ENCODE measurements around the gene SLC12A9.

SLC12A9 gene

DNA sequence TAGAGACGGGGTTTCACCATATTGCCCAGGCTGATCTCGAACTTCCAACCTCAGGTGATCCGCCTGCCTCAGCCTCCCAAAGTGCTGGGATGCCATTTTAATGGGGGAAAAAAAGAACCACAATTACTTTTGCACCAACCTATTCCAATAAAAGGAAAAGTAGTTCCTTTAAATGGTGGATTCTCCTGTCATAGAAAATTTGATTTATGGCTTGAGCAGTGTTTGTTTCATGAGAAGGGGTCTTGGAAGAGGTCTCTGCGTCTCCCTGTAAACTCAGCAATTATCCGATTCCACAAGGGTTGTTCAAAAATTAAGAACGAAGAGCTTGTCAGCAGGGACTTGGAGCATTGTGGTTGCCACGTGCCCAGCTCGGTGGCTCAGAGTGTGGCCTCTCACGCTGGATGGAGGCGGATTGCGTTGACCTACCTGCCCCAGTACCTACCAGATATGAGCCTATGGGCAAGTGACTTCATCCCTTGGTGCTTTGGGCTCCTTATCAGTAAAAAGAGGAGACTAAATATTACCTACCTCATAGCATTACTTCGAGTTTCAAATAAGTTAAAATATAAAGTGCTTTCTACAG, 11.8 kb downstream of the SLC12A9 start:
- DNase-seq, result no peak

DNA sequence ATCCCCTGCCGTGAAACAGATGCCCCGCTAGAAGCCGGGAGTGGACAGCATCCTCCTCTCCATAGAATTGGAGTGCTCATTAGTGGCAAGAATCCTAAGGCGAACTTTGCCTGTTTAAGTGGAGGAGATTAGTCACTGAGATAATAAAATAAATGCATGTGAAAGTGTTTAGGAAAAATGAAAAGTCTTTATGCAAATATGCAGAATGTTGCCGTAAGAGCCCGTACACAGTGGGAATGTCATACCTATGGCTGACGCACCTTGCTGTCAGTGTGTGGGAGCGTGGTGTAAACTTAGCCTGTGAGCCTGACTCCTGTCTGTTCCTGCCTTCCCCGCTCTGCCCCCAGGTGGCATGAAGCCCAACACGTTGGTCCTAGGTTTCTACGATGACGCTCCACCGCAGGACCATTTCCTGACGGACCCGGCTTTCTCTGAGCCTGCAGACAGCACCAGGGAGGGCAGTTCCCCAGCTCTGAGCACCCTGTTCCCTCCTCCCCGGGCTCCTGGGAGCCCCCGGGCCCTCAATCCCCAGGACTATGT, 12.9 kb downstream of the SLC12A9 start:
- no peak for DNase-seq

DNA sequence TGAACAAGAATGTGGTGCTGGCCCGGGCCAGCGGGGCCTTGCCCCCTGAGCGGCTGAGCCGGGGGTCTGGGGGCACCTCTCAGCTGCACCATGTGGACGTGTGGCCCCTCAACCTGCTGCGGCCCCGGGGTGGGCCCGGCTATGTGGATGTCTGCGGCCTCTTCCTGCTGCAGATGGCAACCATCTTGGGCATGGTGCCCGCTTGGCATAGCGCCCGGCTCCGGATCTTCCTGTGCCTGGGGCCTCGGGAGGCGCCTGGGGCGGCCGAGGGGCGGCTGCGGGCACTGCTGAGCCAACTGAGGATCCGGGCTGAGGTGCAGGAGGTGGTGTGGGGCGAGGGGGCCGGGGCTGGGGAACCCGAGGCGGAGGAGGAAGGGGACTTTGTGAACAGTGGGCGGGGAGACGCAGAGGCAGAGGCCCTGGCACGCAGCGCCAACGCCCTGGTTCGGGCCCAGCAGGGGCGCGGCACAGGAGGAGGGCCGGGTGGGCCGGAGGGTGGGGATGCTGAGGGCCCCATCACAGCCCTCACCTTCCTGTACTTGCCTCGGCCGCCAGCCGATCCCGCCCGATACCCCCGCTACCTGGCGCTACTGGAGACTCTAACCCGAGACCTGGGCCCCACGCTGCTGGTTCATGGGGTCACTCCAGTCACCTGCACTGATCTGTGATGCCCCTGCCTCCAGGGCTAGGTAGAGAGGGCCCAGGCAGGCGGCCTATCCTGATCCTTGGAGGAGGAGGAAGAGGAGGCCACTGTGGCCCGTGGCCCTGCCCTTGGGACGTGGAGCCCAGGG, 13.6 kb downstream of the SLC12A9 start:
- DNase-seq, result peak; percentile 47 to 89

DNA sequence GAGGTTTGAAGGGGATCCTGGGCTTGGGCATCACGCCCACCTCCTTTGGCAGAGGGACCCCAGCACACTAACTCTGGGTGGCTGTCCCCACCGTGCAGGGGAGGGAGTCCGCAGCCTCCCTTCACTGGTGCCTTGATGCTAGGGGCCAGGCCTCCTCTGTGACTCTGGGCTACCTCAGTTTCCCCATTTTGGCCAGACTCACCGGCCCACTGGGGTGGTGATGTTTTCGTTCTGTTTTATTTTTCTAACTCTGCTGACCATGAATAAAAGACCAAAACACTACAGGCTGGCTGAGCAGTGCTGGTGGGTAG, 14.2 kb downstream of the SLC12A9 start:
- no peak for DNase-seq

DNA sequence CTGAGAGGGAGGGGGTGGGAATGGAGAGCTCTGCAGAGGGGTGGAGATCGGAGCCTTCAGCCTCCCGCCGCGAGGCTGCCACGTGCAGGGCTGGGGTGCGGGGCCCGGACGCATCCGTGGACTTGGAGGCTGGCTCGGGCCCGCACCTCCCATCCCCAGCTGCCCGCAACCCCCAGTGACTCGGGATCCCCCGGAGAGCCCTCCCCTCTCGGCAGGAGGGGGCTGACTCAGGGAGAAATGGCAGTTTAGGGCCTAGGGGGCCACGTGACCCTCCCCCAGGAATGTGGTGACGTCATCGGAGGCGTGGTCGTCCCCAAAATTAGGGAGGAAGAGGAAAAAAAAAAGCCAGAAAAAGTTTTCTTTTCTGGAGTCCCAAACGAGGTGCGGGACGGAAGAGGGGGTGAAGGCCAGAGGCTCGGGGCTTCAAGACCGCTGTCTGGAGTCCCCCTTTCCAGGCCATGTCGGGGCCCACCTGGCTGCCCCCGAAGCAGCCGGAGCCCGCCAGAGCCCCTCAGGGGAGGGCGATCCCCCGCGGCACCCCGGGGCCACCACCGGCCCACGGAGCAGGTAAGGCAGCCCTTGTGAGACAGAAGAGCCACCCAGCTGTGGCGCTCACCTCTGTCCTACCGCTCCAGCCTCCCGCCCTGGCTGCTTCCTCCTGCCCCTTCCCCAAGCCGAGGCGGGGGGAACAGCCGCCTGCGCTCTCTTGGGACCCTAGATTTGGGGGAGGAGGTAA, 14.7 kb downstream of the SLC12A9 start, which contains the start of gene TRIP6:
Gene TRIP6 (plus strand): TSS at position 348 of the 736 bp plus-strand sequence. CDS start 111 bp downstream, at position 459.
- DNase-seq, result no peak

DNA sequence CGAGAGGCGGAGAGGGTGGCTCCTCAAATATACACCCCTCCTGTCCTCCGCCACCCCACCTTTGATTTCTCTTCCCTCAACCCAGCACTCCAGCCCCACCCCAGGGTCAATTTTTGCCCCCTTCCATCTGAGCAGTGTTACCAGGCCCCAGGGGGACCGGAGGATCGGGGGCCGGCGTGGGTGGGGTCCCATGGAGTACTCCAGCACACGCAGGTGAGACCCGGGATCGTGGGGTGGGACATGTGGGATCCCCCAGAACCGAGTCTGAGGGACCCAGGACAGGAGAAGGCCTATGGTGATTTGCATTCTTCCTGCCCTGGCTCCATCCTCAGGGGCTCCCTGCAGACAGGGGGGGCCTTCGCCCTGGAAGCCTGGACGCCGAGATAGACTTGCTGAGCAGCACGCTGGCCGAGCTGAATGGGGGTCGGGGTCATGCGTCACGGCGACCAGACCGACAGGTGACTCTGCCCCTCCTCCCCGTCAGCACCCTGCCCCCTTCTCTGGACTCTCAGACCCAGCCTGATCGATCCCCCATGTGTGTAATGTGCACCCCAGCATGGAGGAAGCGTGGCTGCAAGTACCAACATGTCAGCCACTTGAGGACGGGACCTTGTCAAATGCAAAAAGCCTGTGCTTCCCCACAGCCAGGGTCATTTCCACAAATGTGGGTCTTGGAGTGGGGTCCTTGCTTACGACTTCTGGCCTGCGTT, 15.4 kb downstream of the SLC12A9 start:
- no peak for DNase-seq

DNA sequence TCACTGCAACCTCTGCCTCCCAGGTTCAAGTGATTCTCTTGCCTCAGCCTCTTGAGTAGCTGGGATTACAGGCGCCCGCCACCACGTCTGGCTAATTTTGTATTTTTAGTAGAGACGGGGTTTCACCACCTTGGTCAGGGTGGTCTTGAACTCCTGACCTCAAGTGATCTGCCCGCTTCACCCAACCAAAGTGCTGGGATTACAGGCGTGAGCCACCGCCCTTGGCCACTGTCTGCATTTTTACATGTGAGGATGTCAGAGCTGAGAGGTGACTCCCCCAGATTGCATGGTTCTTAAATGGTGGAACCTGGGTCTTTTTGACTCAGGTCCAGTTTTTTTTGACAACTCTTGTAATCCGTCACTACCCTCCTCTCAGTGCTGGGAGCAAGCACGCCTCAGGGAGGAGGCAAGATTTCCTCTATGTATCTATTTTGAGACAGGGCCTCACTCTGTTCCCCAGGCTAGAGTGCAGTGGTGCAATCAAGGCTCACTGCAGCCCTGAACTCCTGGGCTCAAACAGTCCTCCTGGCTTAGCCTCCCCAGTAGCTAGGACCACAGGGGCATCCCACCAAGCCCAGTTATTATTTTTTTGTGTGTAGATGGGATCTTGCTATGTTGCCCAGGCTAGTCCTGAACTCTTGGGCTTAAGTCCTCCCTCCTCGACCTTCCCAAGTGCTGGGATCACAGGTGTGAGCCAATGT, 21.2 kb downstream of the SLC12A9 start:
- DNase-seq, result no peak

DNA sequence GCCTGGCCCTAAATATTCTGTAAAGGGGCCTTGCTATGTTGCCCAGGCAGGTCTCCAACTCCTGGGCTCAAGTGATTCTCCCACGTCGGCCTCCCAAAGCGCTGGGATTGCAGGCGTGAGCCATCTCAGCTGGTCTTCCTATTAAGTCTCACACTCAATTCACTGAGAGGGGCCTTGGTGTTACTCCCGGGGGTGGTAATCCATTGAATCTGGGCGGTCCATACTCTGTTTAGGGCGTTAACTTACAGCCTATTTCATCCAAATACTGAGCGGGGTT, 21.7 kb downstream of the SLC12A9 start:
- DNase-seq, result no peak

DNA sequence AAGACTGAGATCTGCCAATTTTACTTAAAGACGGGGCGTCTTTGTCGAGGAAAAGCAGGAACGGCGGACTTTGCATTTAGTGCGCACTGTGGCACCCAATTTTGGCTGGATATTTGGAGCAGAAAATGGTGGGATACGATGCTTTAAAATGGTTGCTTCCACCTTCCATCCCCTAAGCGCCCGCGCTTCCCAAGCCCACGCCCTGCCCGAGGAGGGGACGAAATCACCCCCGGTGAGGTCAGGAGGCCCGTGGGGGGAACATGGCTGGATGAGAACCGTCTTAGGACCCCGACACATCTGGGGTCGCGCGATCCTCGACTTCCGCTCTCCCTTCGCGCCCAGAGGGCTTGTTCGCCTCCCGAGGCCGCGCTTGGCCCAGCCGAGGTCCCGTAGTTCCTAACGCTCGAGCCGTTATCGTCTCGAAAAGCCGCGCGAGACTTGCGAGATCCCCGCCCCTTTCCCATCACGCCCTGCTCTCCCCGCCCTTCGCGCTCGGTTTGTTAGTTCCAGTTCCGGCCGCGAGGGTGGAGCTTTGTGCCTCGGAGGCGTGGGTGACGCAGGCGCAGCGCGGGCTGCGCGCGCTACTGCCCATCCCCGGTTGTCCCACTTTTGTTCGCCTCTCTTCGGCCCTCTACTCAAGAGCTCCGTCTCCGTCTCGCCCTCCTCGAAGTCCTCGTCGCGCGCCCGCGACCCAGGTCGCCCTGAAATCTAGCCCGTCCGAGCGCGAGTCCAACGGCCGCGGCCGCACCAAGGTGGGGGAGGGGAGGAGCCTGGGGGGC, 22.3 kb downstream of the SLC12A9 start, which contains the start of gene SRRT:
Gene SRRT (plus strand): TSS at position 527 of the 779 bp plus-strand sequence. CDS start 488 bp downstream, outside the sequence.
- DNase-seq, result peak; percentile 87 to 98

DNA sequence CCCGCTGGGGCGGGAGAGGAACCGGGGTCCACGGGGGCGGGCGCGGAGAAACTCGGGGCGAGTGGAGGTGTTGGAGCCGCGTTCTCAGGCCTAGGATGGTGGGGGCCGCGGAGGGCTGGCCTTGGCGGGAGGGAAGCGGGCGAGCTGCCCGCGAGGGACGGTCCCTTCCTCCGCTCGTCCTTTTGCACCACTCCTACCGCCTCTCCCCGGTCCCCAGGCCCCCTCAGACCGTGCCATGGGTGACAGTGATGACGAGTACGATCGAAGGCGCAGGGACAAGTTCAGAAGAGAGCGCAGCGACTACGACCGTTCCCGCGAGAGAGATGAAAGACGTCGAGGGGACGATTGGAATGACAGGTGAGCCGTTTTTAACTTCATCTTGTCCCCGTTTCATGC, 22.8 kb downstream of the SLC12A9 start:
- no peak for DNase-seq

DNA sequence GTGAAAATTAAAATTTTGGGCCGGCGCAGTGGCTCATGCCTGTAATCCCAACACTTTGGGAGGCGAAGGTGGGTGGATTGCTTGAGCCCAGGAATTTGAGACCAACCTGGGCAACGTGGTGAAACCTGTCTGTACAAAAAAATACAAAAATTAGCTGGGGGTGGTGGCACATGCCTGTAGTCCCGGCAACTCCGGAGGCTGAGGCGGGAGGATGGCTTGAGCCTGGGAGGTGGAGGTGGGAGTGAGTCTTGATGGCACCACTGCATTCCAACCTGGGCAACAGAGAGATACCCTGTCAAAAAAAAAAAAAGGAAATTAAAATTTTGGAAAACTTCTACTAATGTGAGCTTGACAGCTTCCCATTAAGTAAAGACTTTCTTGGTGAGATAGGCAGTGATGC, 25.5 kb downstream of the SLC12A9 start:
- DNase-seq, result no peak

DNA sequence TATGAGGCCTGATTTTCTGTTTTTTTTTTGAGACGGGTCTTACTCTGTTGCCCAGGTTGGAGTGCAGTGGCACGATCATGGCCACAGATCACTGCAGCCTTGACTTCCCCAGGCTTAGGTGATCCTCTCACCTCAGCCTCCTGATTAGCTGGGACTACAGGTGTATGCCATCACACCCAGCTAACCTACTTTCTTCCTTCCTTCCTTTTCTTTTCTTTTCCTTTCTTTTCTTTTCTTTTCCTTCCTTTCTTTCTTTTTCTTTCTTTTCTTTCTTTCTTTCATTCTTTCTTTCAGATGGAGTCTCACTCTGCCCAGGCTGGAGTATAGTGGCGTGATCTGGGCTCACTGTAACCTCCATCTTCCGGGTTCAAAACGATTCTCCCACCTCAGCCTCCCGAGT, 26.2 kb downstream of the SLC12A9 start:
- no peak for DNase-seq

DNA sequence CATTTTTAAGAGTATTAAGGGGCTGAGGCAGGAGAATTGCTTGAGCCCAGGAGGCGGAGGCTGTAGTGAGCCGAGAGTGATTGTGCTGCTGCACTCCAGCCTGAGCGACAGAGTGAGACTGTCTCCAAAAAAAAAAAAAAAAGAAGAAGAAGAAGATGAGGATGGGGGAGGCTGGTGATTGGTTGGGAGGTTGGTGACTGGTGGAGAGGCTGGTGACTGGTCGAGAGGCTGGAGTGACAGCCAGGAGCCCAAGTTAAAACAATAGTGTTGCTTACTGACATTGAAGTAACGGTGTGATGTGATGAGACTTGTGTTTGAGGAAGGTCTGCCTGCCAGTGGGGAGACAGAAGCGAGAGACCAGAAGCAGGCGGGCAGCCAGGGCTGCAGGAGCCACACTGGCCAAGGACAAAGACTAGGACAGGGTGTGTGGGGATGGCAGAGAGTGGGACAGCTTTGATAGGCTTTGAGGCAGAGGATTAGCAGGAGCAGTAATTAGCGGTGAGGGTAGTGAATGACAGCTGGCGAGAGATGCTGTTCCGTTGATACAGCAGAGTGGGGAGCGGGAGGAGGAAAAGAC, 27.3 kb downstream of the SLC12A9 start:
- DNase-seq, result no peak

DNA sequence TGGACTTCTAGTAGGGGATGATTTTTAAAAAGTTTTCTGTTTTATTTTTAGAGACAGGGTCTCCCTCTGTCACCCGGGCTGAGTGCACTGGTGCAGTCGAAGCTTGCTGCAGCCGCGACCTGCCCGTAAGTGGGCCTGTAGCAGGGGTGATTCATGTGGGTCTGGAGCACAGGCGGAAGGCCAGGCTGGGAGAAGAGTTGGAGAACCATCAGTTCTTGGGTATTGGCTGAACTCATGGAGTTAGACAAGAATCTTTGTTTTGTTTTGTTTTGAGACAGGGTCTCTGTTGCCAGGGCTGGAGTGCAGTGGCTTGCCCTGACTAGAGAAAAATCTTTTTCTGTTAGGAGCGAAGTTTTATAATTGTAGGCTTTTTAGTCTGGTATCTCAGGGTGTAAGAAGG, 28.1 kb downstream of the SLC12A9 start:
- no peak for DNase-seq

DNA sequence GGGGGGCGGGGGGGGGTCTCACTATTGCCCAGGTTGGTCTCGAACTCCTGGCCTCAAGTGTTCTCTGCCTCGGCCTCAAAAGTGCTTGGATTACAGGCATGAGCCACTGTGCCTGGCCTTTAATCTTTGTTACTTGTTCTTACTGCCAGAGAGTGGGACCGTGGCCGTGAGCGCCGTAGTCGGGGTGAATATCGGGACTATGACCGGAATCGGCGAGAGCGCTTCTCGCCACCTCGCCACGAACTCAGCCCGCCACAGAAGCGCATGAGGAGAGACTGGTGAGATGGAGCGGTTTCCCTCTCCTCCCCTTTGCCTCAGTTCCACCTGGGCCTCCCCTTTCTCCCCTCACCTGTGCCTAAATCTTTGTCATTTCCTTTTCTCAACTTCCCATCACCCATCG, 28.6 kb downstream of the SLC12A9 start:
- DNase-seq, result no peak

DNA sequence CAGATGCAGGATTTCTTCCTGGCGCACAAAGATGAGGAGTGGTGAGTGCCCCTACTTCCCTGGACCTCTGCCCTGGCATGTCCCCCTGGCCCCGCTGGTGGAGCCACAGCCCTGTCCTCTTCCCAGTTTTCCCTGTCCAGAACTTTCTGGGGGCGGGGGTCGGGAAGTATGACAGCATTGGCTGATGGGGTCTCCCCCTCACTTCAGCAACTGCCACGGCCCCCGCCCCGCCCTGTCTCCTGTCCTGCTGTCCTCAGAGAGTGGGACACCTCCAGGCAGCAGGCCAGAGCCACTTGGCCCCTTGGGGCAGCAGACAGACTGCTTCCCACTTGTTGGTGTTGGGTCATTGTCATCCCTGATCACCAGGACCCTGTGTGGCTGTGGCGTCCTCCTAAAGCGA, 29.7 kb downstream of the SLC12A9 start:
- no peak for DNase-seq

DNA sequence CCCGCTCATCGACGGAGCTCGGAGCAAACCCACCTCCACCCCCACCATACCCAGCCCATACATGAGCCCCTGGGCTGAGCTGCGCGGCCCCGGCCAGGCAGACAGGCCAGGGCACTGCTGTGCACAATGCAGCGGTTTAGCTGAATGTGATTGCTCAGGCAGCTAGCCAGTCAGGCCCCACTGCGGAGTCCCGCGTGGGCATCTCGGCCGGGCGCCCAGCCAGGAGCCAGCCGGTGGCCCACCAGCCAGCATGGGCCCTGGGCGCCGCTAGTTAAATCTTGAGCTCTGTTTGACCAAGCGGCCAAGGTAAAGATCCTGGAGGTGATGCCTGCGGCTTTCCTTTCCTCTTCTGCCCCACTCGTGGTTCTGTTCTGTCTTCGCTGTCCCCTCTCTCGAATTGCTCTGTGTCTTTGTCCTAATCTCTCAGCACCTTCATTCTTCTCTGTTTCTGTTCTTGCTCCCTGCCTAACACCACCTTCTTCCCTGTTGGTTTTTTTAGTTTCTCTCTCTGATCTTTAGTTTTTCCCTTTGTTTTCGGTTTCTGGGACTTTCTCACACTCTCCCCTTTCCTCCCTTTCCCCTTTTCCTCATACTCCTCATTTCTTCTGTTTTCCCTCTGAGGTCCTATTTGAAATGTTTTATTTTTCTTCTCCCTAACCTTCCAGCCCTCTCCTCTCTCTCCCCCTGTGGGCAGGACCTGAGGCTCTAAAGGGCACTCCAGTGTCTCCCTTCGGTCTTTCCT, 30.4 kb downstream of the SLC12A9 start:
- DNase-seq, result no peak

DNA sequence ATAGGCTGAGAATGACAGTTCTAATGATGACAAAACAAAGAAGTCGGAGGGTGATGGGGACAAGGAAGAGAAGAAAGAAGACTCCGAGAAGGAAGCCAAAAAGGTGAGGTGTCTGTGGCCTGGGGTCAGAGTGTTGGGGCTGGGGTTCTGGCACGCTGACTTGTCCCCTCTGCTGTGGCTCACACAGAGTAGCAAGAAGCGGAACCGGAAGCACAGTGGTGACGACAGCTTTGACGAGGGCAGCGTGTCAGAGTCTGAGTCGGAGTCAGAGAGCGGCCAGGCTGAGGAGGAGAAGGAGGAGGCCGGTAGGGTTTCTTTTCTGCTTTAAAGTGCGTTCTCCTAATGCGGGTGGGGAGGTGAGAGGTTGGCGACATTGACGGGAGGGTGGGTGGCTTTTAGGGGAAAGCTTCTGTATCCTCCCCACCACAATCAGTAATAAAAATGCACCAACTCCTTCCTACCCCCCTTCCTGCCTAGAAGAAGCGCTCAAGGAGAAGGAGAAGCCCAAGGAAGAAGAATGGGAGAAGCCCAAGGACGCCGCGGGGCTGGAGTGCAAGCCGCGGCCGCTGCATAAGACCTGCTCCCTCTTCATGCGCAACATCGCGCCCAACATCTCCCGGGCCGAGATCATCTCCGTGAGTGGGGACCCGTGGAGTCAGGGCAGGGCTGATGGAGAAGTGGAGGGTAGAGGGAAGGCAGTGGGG, 32.4 kb downstream of the SLC12A9 start:
- no peak for DNase-seq

DNA sequence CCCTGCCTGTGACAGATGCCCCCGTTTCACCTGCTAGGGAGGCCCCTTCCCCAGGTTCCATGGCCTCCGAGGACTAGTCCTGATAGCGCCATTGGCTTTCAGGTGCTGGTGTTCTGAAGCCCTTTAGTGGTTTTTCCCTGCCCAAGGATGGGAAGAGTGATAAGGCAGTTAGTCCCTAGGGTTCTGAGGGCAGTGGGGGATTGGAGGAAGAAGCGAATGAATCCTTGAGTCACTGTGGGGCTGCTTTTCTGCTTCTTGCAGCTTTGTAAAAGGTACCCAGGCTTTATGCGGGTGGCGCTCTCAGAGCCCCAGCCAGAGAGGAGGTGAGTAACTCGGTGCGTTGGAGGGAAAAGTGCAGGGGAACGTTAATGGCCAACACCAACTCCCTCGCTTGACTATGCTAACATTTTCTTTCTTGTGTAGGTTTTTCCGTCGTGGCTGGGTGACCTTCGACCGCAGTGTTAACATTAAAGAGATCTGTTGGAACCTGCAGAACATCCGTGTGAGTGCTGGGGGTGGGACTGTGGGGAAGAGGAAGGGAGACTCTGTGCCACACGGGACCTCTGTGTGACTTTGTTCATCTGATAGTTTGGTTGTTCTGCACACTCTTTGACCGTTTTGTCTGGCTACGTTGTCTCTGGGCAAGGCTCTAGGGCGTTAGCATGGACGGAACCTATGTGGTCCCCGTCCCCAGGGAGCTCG, 33.1 kb downstream of the SLC12A9 start:
- DNase-seq, result no peak

Data from NCI-H446 (cell line).